Stimulated activated CD4-positive, alpha-beta T cell treated with anti-CD3 and anti-CD28 coated beads, Interleukin-12 subunit alpha, Interleukin-12 subunit beta, amount 100 ng/mL, for 24 hours (primary cell): ENCODE measurements around the gene MEMO1.
"Not testable (repeated sequence)": the region's sequence is repeated elsewhere in the genome, so short reads cannot be mapped to it uniquely, and the experiment has no call there.

Source experiments
- DNase-seq, 2 experiments: peaks; one replicate each; pipeline ENCODE4 v3.0.0-alpha.2; 2020; ENCODE audit warnings: low read depth in 2 of 2

Gene MEMO1

DNA sequence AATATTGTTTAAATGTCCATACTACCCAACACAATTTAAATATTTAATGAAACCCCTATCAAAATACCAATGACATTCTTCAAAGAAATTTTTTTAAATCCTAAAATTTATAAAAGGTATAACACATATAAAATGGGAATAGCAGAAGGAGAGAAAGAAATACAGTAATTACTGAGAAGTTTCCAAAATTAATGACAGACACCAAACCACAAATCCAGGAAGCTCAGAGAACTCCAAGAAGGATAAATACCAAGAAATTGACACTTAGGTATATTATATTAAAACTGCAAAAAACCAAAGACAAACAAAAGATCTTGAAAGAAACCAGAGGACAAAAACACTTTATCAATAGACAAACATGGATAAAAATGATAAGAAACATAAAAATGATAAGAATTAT, 101.1 kb downstream of the MEMO1 start:
- DNase-seq = no peak

GRCh38 chr2:31907491-31907890, 103.3 kb downstream of the MEMO1 start:
- not testable (repeated sequence) for DNase-seq

GRCh38 chr2:31903109-31903780, 107.6 kb downstream of the MEMO1 start:
- no peak for DNase-seq

- DNase-seq = no peak
Measured at GRCh38 chr2:31901900-31902299, 108.9 kb downstream of the MEMO1 start.

GRCh38 chr2:31900156-31900555, 110.7 kb downstream of the MEMO1 start:
- DNase-seq = not testable (repeated sequence)

DNA sequence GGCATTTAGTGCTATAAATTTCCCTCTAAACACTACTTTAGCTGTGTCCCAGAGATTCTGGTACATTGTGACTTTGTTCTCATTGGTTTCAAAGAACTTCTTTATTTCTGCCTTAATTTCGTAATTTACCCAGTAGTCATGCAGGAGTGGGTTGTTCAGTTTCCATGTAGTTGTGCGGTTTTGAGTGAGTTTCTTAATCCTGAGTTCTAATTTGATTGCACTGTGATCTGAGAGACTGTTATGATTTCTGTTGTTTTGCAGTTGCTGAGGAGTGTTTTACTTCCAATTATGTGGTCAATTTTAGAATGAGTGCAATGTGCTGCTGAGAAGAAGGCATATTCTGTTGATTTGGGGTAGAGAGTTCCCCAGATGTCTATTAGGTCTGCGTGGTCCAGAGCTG, 112.5 kb downstream of the MEMO1 start:
- not testable (repeated sequence) for DNase-seq

GRCh38 chr2:31897340-31897739, 113.5 kb downstream of the MEMO1 start:
- DNase-seq = not testable (repeated sequence)

DNA sequence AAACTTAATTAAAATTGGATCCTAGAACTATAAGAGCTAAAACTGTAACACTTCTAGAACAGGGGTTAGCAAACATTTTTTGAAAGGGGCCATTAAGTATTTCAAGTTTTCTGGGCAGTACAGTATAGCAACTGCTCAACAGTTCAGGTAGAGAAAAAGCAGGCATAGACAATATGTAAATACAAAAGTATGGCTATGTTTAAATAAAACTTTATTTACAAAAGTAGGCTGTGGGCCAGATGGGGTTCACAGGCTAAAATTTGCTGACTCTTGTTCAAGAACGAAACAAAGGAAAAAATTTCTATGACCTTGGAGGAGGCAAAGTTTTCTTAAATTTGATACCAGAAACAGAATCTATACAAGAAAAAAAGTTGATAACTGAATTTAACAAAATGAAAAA, 114.5 kb downstream of the MEMO1 start:
- DNase-seq = no peak

DNA sequence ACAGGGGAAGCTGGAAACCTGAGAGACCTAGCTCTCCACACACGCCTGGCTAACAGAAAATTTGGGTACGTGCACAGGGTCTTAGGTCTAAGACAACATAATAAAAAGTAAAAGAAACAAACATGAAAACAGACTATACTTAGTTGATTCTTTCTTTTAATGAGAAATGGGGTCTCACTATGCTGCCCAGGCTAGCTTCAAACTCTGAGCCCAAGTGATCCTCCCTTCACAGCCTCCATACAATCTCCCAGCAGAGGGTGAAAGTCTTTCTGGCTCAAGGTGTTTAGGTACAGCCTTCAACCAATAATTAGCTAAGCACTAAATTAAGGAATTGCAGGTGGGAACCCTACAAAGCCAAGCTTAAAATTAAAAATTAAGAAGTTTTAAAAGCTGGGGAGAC, 116.2 kb downstream of the MEMO1 start:
- no peak for DNase-seq

DNA sequence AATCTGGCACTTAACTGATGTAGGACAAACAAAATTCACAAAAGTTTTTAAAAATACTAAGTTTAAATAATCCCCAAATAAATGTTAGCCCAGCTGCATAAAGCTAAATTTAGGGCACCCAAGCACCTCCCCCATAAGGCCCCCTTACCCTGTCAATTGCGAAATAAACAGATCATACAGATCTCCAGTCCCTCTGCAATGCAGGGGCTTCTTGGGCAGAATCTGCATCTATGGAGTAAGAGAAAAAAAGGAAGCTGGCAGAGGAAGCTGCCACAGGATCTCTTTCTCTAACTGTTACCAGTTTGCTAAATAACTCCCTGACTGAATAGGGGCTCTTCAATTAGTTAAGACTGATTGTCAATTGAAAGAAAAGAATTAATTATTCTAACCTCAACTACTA, 117.7 kb downstream of the MEMO1 start:
- DNase-seq = no peak

GRCh38 chr2:31889044-31889443, 121.8 kb downstream of the MEMO1 start:
- DNase-seq = no peak

DNA sequence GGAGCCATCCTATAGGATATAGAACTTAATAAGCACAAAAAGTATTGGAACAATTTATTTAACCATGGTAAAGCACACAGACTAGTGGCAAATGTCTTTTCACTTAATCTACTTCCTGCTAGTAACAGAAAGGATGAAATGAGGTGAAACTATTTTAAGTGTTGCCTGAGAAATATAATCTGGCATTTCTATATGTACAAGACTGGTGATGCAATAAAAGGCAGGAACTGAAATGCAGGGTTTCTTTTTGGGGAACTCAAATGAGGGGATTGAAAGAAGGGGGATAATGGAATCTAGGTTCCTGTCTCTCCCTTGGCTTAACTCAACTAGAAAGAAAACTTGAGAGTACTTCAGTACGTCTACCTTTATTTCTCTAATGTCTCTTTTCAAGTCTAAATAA, 122.3 kb downstream of the MEMO1 start:
- no peak for DNase-seq

- no peak for DNase-seq
Measured at GRCh38 chr2:31886700-31887099, 124.1 kb downstream of the MEMO1 start.

GRCh38 chr2:31877008-31877407, 133.8 kb downstream of the MEMO1 start:
- no peak for DNase-seq

GRCh38 chr2:31874071-31874470, 136.7 kb downstream of the MEMO1 start:
- DNase-seq = no peak

- no peak for DNase-seq
Measured at GRCh38 chr2:31865215-31865614, 145.6 kb downstream of the MEMO1 start.

DNA sequence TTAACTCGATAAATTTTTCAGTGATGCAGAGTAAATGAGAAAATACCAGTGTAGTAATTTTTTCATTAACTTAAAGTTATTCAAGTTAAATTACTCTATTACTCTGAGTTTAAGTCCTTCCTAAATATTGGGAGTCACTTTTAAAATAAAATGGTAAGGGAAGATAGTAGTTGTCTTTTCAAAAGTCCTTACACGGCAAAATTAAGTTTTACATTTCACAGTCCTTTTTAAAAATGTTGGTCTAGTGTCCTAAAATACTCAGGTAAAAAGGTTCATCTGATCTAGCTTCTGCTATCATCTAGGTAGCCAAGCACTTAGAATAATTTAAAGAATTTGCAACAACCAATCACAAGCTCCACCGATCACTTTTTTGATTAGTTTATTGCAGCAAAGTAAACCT, 146.9 kb downstream of the MEMO1 start:
- no peak for DNase-seq

- not testable (repeated sequence) for DNase-seq
Measured at GRCh38 chr2:31863015-31863656, 147.7 kb downstream of the MEMO1 start.

DNA sequence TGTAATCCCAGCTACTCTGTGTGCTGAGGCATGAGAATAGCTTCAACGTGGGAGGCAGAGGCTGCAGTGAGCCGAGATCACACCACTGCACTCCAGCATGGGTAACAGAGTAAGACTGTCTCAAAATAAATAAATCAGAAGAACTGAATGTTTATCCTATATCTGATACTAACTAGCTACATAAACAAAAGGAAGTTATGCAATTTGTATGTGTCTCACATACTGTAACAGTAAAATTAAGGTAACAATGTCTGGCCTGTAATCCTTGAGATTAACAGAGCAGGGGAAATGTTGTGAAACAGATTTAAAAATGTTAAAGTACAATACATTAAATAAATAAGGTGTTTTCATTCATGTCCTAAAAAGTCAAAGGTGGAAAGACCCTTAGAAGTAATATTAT, 150.8 kb downstream of the MEMO1 start:
- DNase-seq = no peak

GRCh38 chr2:31853521-31853920, 157.3 kb downstream of the MEMO1 start:
- DNase-seq = no peak

- DNase-seq = not testable (repeated sequence)
Measured at GRCh38 chr2:31842150-31842549, 168.7 kb downstream of the MEMO1 start.

- DNase-seq = no peak
Measured at GRCh38 chr2:31835450-31835849, 175.4 kb downstream of the MEMO1 start.

- no peak for DNase-seq
Measured at GRCh38 chr2:31832363-31832762, 178.4 kb downstream of the MEMO1 start.

DNA sequence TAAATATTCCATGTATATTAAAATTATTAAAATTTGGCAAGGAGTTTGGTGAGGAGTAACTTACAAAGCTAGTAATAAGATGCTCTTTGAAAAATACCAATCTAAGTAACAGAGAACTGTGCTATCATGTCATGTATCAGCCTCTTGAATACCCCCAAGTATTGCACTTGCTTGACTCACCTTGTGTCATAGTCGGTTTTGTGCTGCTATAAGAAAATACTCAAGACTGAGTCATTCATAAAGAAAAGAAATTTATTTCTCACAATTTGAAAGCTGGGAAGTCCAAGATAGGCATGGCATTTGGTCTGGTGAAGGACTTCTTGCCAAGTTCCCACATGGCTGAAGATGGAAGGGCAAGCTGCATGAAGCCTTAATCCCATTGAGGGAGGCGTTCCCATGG, 179.2 kb downstream of the MEMO1 start:
- no peak for DNase-seq
